NAMALWA (cell line): Measurements from ENCODE around the gene PARP12.
"Not testable (repeated sequence)": the region's sequence is repeated elsewhere in the genome, so short reads cannot be mapped to it uniquely, and the experiment has no call there.

ENCODE experiments used
- DNase-seq: peaks from one replicate; pipeline ENCODE4 v3.0.0-alpha.2; 2015; ENCODE audit warnings: low spot score

Gene PARP12, protein sequence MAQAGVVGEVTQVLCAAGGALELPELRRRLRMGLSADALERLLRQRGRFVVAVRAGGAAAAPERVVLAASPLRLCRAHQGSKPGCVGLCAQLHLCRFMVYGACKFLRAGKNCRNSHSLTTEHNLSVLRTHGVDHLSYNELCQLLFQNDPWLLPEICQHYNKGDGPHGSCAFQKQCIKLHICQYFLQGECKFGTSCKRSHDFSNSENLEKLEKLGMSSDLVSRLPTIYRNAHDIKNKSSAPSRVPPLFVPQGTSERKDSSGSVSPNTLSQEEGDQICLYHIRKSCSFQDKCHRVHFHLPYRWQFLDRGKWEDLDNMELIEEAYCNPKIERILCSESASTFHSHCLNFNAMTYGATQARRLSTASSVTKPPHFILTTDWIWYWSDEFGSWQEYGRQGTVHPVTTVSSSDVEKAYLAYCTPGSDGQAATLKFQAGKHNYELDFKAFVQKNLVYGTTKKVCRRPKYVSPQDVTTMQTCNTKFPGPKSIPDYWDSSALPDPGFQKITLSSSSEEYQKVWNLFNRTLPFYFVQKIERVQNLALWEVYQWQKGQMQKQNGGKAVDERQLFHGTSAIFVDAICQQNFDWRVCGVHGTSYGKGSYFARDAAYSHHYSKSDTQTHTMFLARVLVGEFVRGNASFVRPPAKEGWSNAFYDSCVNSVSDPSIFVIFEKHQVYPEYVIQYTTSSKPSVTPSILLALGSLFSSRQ

DNA sequence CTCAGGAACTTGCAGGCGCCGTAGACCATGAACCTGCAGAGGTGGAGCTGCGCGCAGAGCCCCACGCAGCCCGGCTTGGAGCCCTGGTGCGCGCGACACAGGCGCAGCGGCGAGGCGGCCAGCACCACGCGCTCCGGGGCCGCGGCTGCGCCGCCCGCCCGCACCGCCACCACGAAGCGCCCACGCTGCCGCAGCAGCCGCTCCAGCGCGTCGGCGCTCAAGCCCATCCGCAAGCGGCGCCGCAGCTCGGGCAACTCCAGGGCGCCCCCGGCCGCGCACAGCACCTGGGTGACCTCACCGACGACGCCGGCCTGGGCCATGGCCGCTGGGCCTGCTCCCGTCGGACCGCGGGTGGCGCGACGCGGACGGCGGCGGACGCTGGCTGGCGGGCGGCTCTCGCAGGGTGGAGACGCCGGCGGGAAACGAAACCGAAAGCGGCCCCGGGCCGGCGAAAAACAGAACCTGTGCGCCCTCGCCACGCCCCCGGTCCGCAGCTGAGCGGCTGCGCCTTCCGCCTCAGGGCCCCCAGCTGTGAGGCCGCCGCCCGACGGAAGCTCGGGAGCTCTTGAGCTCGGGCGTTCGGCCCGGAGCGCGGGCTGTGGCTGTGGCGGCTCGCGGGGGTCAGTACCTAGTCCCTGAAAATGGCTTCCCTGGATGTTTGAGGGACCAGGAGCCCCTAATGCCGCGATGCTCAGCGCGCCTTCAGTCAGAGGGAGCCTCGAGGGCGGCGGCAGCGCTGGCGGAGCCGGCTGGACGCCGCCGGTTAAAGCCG is at the start of gene PARP12:
TSS of gene PARP12 (minus strand) at position 424 of the 772 bp plus-strand sequence. CDS start at position 320, 104 bp downstream.
- DNase-seq = peak; percentile 96

DNA sequence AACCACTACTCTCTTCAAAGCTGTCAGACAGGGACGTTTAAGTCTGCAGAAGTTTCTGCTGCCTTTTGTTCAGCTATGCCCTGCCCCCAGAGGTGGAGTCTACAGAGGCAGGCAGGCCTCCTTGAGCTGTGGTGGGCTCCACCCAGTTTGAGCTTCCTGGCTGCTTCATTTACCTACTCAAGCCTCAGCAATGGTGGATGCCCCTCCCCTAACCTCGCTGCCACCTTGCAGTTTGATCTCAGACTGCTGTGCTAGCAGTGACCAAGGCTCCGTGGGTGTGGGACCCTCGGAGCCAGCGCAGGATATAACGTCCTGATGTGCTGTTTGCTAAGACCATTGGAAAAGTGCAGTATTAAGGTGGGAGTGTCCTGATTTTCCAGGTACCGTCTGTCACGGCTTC is 46.0 kb upstream of the PARP12 start:
- DNase-seq = not testable (repeated sequence)

DNA sequence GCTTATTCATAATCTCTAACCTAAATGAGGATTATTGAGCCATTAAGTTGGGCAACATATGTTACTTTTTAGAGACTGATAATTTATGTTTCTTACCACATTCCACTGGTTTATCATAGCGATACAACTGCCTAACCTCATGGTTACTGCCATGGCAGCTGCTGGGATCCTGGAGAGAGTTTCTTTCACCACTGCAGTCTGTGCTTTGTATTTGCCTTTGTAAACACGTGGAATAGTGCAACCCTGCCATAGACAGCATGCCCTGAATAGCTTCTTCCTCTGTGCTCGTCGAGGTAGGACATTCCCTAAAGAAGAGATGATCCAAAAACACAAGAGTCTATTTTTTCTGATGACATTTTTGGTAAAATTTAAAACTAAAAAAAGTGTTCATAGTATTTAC is 33.7 kb upstream of the PARP12 start:
- no peak for DNase-seq

DNA sequence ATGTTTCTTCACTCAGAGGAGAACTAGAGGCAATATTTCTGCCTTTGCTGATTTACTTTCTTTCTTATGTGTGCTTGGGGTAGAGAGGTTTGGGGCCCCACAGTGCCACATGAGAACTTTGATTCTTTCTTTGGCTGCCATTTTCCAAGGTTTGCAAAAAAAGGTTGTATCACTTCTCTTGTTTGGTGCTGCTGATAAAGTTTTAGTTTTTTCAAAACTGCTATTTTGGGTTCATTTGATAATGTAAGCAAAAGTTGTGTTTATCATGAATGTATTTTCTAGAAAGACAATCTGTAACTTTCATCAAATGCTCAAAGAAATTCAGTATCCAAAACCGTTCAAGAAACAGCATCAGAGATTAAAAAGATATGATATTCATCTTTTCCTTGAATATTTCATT is 30.6 kb upstream of the PARP12 start:
- DNase-seq = no peak

DNA sequence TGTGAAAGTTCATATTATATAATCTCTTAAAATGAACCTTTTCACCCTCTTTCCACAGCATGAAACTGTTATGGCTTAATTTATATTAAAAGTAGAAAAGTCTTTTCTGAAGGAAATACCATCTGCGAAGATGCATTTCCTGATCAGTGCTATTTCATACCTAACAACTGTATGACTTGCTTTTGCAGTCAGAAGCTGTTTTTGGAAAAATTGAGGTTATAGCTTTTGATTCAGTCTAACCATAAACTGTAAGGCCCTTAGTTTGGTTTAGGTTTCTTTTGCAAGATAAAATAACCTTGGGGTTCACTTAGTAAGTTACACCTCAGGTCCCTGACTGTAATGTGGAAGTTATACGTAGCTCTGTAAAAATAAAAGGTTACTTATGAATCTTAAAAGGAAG is 22.7 kb upstream of the PARP12 start:
- no peak for DNase-seq

DNA sequence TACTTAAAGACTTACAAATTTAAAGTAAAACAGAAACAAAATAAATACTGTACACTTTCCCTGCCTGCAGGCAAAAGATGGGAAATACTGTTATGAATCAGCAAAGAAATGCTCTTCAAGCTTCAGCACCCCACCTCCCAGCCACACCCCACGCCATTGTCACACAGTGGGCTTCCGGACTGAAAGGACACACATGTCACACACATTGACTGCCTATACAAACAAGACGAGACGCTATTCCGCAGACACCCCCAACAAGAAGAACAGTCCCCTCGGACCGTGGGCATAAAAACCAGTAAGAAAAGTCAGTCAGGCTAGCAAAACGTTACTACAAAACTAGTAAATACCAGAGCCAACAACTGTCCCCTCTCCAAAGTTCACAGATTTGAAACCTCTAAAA is 22.2 kb upstream of the PARP12 start:
- no peak for DNase-seq

DNA sequence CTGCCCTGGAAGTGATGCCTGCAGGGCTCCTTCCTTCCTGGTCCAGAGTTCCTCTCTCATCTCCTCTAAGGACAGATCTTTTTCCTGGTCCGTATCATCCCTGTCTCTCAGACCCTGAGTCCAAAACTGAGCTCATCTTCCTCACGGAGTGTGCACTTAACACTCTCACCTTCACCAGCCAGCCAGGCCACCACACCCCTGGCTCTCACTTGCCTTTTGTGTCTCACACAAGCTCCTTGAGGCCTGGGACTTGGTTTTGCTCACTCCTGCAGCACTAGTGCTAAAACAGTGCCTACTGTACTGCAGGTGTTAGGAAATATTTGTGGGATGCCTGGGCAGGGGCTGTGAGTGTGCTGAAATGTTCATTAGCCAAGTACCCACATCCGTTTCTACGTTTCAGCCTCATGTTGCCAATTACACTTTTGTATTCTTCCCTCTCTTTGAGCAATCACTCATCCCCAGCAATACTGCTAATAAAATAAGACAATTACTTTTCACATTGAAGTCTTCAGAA is 21.4 kb upstream of the PARP12 start:
- no peak for DNase-seq

DNA sequence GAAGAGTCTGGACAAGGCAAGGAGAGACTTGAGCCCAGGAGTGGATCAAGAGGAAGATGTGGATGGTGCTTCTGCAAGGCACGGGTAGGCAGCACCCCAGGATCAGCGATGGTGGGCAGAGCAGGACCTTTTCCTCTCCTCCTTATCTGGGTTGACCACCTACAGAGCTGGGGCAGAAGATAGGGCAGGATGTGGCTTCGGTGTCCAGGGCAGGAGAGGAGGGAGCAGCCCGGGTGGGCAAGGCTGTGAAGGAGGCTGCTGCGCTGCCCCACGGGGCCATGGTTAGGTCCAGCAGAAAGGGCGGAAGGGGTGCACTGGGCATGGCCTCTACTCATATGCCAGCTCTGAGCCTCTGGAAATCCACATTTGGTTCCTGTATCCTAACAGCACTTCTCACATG is 20.0 kb upstream of the PARP12 start:
- DNase-seq = no peak

DNA sequence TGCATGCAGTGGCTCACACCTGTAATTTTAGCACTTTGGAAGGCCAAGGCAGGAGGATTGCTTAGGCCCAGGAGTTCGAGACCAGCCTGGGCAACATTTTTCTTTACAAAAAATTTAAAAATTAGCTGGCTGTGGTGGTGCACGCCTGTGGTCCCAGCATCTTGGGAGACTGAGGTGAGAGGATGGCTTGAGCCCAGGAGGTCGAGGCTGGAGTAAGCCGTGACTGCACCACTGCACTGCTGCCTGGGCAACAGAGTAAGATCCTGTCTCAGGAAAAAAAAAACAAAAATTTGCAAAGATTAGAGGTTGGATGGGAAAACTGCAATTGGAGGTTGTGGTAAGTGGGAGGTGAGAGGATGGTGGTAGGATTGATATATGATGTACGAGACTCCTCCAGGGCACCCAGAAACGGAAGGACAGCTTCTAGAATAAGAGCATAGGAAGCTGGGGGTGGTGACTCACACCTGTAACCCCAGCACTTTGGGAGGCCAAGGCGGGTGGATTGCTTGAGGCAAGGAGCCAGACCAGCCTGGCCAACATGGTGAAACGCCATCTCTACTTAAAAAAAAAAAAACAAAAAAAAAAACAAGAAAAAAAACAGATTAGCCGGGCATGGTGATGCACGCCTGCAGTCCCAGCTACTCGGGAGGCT is 19.1 kb upstream of the PARP12 start:
- DNase-seq = no peak

DNA sequence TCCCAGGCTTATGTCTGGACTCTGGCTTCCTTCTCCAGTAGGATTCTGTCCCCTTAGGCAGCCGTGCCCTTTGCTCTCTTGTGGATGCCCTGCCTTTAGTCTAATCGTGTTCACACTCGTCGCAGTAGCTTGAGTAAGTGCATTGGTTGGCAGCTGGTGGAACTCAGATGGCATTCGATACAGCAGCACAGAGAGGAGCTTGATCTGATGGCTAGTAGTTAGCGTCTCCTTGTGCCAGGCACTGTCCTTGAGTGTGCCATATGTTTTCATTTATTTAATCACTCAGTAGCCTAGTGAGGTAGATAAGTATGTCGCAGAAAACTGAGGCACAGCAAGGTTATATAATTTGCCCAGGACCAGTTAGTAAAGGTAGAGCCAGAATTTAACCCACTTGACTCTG is 18.2 kb upstream of the PARP12 start:
- no peak for DNase-seq

DNA sequence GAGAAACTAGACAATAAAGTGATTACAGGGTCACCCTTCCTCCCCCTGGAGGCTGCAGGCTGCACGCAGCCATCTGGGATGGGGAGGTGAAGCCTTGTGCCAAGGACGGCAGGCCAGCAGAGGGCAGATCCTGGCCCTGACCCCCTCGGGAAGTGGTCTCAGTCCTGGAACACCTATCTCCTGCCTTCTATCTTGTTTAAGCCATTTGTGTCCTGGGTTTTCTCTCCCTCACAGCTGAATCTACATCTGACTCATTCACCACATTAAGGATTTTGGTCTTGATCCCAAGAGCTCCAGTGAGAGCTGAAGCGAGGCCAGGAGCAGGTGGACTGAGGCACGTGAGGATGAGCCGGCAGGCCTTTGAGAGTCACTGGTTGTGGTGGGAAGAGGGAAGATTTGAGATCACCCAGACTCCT is 16.4 kb upstream of the PARP12 start:
- peak; percentile 41 for DNase-seq

DNA sequence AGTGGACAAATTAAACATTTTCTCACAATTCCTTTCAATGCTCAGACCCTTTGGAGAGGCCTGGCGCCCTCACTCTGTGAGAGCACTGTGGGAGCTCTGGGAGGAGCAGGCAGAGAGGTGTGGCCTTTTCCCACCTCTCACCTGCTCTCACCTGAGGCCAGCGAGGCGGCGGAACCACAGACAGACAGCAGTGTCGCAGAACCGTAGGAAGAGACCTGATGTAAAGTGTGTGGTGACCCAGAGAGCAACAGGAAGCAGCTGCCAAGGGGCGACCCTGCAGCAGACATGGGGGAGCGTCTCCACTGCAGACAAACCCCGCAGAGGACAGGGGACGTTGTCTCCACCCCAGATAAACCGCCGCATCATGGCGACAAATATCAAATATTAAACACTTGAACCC is 15.6 kb upstream of the PARP12 start:
- no peak for DNase-seq

DNA sequence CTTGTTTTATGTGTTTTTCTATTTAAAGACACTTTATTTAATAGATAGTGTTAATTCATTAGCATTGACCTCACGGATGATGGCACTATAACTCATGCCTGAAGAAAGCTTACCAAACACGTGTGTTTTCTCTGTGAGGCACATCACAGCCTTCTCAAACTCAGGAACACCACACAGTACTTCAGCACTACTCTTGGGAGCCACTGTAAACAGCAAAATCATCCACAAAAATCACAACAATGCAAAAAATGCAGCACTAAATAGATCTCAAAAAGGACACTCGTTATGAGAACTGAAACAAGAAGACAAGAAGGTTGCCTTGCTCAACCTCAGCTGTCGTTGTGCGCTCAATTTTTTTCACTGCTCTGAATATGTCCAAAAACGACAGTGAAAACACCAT is 12.0 kb upstream of the PARP12 start:
- DNase-seq = no peak

DNA sequence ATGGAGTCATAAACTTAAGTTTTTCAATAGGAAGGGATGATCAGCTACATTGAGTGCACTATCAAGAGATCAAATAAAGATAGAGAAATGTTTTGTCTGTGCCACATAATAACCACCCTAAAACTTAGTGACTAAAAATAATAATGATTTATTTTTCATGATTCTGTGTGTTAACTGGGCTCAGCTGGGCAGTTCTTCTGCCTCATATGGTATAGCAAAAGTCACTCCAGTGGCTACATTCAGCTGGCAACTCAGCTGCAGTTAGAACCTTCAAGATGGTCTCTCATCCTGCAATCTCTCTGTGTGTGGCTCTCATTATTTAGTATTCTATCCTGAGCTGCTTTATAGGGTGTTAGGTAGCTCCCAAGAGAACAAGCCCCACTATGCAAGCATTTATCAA is 7.8 kb upstream of the PARP12 start:
- no peak for DNase-seq

DNA sequence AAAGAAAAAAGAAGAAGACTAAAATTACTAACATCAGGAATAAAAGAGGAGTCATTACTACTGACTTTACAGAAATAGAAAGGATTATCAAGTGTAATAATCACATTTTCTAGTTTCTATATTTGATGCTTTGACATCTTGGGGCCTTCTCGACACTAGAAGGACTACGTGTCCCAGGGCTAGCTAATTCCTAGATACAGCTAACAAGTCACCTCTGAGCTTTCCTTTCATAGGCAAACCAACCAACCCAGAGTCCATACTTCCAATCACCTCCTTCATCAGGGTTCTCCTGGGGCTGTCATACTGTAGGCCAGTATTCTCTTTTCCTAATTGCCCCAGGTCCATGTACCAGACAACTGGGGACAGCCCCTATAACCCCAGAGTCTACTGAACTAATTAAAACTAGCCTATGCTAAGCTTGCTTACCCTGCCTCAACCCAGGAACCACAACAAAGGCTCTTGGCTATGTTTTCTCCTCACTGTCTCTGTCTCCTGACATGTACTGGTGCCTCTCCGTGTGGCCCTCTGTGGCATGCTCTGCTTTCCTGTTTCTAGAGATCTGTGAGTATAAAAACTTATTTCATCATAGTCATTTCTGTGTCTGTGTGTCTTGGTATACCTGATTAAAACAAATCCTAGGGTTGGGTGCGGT is 6.7 kb upstream of the PARP12 start:
- DNase-seq = no peak

DNA sequence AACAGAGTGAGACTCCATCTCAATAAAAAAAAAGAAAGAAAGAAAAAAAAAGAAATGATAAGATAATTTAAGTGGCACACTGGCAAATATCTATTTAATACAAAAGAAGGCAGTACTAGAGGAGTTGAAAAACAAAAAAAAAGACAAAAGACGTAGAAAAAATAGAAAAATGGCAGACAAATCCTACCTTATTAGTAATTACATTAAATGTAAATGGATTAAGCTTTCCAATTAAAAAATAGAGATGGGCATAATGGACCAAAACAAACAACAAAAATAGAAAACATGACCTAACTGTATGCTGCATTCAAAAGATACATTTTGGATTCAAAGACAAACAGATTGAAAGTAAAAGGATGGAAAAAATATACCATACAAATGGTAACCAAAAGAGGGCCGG is 5.3 kb upstream of the PARP12 start:
- no peak for DNase-seq

DNA sequence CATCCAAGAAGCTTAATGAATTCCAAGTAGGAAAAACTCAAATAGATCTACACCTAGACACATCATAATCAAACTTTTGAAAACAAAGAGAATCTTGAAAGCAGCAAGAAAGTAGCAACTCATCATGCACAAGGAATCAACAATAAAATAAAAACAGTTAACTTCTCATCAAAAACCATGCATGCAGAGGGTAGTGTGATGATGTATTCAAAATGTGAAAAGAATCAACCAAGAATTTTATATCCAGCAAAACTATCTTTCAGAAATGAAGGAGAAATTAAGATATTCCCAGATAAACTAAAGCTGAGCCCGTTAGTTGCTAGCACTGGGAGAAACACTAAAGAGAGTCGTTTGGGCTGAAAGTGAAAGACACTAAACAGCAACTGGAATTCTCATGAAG is 4.3 kb upstream of the PARP12 start:
- DNase-seq = no peak

DNA sequence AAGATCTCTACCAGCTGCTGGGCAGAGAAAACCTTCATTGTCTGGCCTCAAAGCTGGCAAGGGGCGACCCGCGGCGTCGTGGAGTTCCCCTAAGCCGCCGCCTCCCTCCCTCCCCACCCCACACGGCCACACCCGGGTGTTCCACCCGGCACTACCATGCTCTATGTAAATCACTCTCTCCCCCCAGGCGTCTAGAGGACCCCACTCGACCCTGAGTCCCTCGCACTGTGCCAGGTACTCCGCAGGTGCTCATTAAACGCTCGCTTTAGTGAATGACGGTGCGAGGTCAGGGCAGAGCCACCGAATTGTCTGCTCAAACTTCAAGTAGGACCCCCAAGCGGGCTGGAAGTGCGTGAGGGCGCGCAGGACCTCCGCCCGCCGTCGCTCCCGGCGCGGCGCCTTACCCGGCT is 628 bp downstream of the PARP12 start:
- DNase-seq = peak; percentile 65

DNA sequence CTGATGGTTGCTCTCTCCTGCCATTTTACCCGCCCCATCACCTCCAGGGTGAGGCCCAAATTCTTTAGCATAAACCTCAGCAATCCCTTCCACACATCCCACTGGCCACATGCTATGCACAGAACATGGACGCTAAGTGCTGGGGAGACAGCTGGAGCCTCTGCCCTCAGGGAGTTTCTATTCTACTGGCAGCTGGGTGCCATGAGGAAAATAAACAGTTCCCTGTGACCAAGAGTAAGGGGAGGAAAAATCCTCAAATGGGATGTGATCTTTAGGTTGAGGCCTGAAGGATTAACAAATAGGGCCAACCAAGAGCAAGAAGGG is 1.2 kb downstream of the PARP12 start:
- DNase-seq = no peak

DNA sequence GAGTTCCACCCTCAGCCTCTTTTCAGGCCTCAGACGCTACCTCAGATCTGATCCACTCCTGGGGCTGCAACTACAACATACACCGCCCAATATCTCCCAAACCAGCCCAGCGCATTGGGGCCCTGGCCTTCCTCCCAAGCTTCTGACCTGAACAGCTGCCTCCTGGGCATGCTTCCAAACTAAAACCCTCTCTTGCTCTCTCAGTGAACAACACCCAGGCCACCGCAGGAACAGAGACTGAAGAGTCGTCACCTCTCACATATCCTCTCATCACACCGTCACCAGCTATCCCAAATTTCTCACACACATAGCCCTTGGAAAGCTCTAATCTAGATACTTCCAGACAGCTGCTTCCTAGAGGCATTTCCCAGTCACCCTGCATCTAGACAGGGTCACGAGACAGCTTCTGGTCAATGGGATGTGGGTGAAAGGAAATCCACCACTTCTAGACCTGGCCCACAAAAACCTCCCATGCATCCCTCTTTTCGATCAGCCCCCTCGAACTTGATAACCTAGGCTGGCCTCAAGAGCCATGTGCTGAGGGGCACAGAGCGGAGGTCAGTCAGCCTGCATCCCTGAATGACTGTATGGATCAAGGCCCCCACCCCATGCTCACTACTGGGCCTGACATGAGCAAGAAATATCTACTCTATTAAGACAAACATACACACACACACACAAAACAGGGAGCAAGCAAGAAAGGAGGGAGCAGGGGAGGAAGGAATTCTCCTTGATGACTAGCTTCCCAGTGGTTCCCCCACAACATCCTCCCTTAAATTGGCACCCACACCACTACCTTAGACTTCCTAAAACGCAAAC is 1.8 kb downstream of the PARP12 start:
- DNase-seq = no peak

DNA sequence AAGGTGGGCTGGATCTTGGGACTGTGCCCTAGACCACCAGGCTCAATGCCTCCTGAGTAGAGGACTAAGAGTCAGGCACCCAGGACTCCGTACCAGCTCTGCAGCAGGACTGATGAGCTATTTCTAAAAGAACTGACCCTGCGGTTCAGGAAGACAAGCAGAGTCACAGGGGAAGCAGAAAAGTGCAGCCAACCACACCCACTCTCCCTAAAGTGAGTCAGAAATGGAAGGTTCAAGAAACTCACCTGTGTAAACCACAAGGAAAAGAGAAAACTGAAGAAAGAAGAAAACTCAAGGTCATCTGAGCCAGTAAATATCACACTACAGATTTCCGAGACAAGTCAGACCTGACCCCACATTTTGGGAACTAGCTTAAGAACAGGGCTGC is 2.5 kb downstream of the PARP12 start:
- no peak for DNase-seq
